NCI-H1417 (cell line): ENCODE results near the gene NECTIN2.
"Not testable (repeated sequence)": the region's sequence is repeated elsewhere in the genome, so short reads cannot be mapped to it uniquely, and the experiment has no call there.

ENCODE experiments used
- DNase-seq, 3 experiments: peaks; one replicate each; lab custom pipeline; 2025; lab: John Stamatoyannopoulos, UW

Gene NECTIN2

DNA sequence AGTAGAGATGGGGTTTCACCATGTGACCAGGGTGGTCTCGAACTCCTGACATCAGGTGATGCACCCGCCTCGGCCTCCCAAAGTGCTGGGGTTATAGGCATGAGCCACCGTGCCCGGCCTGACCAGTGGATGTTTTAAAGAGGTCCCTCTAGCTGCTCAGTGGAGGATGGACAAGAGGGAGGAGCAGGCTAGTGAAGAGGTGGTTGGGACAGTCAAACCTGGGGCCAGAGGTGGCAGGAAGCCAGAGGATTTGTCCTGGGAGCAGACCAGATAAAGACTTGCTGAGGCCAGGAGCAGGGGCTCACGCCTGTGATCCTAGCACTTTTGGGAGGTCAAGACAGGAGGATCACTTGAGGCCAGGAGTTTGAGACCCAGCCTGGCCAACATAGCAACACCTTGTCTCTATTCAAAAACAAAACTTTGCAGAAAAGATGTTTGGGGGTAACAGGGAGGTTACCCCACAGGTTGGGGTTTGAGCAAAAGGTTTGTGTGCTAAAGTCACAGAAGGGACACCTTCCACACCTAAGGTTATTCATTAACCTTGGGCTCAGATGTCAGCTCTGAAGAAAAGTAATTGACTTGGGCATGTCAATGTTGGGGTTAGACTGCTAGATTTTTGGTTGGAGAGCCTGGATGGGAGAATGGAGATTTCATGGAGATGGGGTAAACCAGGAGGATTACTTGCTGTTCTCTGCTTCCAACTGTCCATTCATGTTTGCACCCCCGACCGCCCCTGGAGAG is 28.2 kb upstream of the NECTIN2 start:
- DNase-seq, result no peak

DNA sequence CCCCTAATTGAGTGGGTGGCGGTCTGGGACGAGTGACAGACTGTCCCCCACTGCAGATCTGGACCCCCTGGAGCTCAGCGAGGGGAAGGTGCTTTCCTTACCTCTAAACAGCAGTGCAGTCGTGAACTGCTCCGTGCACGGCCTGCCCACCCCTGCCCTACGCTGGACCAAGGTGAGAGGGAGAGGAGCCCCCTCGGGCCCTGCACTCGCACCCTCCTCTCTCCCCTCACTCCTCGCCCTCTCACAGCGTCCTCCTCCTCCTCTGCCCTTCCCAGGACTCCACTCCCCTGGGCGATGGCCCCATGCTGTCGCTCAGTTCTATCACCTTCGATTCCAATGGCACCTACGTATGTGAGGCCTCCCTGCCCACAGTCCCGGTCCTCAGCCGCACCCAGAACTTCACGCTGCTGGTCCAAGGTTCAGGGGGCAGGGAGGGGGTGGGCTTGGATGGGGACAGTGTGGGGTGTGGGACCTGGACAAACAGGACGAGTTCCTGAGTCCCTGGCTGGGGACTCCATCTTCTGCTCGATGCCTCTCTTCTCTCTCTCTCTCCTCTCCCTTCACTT is 27.5 kb upstream of the NECTIN2 start:
- DNase-seq, result no peak

DNA sequence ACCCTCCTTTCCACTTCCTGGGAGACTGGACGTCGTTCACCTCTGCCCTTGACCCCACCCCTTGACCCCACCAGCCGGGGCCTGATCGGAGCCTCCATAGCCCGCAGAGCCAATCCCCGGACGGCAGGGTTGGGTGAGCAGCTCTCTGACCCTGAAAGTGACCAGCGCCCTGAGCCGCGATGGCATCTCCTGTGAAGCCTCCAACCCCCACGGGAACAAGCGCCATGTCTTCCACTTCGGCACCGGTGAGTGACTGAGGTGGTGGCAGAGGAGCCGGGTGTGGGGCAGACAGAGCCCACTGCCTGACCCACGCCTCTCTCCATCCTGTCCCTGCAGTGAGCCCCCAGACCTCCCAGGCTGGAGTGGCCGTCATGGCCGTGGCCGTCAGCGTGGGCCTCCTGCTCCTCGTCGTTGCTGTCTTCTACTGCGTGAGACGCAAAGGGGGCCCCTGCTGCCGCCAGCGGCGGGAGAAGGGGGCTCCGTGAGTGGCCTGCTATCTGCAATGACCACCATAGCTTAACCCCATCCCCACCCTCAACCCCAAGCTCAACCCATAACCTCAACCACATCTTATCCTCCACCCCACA is 26.8 kb upstream of the NECTIN2 start:
- DNase-seq, result no peak

DNA sequence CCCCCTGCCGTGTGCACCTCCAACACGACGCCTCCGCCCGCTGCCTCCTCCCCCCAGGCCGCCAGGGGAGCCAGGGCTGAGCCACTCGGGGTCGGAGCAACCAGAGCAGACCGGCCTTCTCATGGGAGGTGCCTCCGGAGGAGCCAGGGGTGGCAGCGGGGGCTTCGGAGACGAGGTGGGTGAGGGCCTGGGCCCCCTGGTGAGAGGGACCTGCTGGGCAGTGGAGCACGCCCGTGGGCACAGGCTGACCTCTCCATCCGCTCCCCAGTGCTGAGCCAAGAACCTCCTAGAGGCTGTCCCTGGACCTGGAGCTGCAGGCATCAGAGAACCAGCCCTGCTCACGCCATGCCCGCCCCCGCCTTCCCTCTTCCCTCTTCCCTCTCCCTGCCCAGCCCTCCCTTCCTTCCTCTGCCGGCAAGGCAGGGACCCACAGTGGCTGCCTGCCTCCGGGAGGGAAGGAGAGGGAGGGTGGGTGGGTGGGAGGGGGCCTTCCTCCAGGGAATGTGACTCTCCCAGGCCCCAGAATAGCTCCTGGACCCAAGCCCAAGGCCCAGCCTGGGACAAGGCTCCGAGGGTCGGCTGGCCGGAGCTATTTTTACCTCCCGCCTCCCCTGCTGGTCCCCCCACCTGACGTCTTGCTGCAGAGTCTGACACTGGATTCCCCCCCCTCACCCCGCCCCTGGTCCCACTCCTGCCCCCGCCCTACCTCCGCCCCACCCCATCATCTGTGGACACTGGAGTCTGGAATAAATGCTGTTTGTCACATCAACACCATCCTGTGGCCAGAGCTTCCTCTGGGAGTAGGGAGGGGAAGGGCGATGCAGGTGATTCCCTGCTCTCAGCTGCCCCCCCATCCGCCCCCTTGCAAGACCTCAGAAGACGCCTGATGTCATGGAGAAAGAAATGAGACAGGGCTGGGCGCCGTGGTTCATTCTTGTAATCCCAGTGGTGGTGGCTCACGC is 25.2 kb upstream of the NECTIN2 start:
- no peak for DNase-seq

DNA sequence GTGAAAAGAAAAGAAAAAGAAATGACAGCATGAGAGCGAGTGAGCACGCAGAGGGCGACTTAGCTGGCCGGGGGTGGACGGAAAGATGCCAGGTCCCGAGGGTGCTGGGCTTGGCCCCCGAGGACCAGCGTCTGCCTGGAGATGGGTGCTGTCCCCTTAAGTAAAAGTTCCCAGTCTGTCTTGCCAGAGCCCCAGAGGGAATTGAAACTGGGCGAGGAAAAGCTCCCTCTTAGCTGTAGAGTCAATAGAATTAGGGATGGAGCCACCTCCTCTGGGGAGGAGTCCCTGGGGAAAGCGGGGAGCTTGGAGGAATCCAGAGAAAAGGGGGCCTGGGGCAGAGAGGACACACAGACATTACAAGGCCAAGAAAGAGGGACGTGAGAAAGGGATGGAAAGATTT is 23.9 kb upstream of the NECTIN2 start:
- no peak for DNase-seq

DNA sequence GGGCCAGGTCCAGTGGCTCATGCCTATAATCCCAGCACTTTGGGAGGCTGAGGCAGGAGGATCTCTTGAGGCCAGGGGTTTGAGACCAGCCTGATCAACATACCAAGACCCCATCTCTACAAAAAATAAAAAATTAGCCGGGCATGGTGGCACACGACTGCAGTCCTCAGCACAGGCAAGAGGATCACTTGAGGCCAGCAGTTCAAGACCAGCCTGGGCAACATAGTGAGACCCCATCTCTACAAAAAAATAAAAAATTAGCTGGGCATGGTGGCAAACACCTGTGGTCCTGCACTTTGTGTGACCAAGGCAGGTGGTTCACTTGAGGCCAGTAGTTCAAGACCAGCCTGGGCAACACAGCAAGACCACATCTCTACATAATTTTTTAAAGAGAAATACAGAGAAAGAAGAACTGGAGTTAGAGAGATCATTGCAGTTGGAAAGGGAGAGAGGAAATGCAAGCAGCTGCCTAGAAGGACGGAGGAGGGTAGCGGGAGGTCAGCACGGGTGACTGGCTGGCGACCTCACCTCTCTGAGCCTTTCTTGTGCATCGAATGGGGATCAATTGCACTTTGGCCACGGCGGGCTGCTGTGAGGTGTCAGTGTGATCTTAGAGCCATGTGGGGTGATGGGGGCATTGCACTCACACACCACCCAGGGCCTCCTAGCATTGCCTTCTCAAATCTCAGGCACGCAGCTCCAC is 23.3 kb upstream of the NECTIN2 start:
- DNase-seq, result peak in 1 of 3 experiments; percentile 27

DNA sequence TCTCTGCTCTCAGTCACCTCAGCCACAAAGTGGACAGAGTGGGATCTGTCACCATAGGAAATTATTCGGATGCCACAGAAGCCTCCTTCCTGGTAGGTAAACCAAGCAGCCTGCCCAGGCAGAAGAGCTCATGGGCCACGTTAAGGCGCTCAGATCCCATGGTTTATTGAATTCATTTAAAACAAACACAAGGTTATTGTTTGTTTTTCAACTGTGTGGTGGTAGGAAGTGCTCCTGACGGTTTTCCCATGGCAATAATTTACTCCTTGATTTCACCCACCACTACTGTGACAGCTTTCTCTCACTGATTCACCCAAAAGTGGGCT is 22.8 kb upstream of the NECTIN2 start:
- DNase-seq, result peak in 1 of 3 experiments; percentile 27

DNA sequence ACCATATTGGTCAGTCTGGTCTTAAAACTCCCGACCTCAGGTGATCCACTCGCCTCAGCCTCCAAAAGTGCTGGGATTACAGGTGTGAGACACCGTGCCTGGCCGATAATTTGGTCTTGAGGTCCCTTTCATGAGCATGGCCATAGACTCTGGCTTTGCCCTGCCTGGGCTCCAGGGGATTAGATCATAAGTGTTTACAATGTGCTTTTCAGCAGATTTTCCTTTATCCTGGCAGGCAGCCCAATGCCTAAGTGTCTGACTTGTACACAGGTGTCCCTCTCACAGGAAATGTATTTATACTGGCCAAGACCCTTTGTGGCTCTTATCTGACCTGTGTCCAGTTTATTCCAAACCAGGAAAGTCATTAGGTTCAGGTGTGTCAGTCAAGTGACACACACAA is 21.3 kb upstream of the NECTIN2 start:
- DNase-seq, result peak in 2 of 3 experiments; percentile 25 to 76

DNA sequence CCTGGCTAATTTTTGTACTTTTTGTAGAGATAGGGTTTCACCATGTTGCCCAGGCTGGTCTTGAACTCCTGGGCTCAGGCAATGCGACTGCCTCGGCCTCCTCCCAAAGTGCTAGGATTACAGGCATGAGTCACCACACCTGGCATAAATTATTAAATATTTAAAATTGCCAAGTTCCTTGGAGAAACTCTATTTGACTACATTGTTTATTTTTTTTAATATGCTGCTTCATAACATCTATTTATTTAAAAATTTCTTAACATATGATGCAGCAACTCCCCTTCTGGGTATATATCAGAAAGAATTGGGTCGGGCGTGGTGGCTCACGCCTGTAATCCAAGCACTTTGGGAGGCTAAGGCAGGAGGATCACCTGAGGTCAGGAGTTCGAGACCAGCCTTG is 13.2 kb upstream of the NECTIN2 start:
- not testable (repeated sequence) for DNase-seq

DNA sequence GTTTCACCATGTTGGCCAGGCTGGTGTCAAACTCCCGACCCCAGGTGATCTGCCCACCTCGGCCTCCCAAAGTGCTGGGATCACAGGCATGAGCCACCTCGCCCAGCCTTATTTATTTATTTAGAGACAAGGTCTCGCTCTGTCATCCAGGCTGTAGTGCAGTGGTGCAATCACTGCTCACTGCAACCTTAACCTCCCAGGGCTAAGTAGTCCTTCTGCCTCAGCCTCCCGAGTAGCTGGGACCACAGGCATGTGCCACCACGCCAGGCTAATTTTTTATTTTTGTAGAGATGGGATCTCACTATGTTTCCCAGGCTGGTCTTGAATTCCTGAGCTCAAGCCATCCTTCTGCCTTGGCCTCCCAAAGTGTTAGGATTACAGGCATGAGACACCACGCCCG is 11.7 kb upstream of the NECTIN2 start:
- DNase-seq, result not testable (repeated sequence)

DNA sequence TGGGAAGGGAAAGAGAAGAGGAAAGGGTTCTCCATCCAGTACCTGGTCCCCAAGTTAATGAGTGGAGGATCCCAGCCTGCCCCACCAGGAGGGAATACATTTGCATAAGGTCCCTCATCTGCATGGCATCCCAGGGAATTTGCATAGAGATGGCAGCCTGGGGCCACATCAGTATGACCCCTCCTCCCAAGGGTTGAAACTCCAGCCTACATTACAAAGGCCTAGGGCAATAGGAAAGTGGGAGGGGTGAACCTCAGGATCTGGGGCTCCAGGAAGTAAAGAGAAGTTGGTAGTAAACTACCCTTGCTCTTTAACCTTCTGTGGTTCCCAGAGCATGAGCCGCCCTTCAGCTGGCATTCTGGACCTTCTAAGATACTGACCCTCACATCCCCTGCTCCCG is 6.8 kb upstream of the NECTIN2 start:
- no peak for DNase-seq

DNA sequence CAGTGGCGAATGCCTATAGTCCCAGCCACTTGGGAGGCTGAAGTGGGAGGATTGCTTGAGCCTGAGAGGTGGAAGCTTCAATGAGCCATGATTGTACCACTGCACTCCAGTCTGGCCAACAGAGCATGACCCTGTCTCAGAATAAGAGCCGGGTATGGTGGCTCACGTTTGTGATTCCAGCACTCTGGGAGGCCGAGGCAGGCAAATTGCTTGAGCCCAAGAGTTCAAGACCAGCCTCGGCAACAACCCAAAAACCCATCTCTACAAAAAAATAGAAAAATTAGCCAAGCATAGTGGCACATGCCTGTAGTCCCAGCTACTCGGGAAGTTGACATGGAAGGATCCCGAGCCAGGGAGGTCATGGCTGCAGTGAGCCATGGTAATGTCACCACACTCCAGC is 5.3 kb upstream of the NECTIN2 start:
- DNase-seq, result no peak

DNA sequence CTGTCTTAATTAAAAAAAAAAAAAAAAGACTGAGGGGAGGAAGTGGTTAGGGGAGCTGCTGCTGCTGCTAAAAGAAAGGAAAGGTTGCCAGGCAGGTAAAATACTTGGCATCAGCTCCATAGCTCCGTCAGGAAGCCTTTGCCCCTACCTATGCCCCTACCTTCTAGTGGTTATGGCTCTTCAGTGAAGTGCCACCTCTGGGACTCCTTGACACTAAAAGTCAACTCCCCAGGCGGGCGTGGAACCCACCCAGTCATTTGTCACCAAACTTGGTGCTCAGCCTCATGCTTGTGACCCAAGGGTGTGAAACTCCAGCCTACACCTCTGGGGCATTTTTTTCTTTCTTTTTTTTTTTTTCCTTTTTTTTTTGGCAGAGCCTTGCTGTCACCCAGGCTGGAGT is 4.9 kb upstream of the NECTIN2 start:
- DNase-seq, result no peak

DNA sequence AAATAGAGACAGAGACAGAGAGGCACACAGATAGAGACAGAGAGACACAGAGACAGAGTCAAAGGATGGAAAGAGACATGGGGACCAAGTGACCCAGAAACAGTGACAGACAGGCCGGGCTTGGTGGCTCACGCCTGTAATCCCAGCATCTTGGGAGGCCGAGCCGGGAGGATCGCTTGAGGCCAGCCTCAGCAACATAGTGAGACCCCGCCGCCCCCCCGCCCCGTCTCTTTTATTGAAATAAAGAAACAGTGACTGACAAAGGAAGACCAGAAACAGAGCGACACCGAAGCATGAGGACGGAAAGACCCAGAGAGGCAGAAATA is 848 bp upstream of the NECTIN2 start:
- DNase-seq, result no peak

DNA sequence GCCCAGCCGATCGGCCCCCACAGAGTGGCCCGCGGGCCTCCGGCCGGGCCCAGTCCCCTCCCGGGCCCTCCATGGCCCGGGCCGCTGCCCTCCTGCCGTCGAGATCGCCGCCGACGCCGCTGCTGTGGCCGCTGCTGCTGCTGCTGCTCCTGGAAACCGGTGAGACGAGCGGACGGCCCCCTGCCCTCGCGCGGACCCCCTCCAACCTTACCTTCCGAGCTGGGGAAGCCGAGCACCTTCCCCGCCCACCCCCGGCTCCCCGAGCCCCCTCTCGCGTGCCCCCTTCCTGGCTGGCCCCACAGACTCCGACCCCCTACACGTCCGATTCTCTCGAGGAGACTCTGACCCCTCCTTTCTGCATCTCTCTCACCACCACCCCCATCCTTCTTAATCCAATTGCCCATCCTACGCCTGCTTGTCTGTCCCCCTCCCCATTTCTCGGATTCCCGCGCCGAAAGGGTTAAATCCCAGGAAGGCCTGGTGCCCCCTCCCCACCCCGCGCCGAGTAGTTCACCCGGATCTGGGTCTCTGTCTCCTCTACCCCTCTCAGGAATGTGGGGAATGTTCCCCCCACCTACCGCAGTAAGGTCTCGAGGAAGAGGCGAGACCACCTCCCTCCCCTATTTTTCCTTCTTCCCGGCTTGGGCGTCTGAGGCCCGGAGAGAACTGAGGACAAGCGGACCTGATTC is 502 bp downstream of the NECTIN2 start:
- DNase-seq, result peak in 2 of 3 experiments; percentile 13 to 49

DNA sequence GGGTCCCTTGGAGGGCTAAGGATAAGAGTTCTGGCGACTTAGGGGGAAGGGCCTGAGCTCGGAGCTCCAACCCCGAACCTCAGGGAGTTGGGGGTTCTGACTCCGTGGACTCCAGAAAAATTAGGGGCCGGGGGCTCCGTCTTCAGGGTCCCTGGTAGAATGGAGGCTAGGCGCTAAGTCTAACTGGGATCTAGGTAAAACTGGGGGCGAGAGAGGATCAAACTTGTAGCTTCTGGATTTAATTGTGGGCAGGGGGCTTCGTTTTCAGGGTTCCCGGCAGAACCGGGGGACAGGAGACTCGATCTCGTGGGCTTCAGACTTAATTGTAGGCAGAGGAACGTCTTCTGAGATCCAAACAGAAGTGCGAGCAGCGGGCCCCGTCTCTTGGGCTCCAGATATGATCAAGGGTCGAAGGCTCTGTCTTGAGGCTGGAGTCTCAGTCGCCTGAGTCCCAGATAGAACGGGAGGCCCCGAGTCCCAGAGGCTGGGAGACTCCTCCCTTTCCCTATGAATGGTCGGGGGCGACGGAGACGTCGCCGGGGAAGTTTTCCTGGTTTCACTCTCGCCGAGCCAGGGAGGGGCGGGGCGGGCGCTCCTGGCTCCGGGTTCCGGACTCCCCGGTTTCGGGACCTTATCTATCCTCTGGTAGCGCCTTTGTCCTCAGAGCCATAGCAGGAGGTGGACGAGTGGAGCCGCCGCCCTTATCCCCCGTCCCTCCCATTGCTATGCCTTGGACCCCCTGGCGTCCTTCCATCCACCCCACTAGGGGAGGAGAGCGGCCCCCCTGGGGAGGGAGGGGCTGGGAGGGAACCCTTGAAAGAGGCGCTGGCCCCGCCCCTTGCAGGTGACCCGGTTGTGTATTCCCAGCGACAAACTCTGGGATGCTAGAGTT is 1.3 kb downstream of the NECTIN2 start:
- DNase-seq, result peak in 2 of 3 experiments; percentile 66 to 71

DNA sequence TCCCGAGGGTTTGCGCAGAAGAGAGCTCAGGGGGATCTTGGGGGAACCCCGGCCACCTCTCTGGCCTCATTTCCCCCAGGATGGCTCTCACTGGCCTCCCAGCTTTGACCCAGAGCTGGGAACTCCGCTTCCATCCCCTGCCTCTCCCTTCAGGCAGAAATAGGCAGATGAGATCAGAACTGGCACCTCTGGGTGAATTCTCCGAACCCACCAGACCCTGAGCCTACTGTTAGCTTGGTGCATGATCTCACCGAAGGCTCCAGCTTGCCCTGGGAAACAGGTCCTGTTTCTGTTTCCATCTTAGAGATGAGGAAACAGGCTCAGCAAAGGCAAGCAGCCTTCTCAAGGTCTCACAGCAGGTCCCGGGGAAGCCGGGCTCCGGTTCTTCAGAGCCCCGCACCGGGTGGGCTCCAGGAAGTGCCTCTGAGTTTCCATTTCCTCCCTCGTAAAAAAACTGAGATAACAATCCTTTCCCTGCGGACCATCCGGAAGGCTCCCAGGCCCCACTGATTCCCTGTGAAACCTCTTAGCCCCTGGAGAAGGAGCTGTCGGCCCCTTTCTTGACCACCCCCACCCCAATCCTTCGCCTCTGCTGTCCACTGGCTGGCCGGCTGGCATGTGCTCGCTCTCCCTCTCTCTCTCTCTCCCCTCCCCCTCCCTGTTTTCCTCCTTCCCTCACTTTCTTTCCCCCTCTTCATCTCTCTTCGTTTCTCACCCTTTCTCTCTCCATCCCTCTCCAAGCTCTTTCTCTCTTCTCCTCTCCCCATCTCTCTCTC is 2.1 kb downstream of the NECTIN2 start:
- peak in 2 of 3 experiments; percentile 47 to 65 for DNase-seq

DNA sequence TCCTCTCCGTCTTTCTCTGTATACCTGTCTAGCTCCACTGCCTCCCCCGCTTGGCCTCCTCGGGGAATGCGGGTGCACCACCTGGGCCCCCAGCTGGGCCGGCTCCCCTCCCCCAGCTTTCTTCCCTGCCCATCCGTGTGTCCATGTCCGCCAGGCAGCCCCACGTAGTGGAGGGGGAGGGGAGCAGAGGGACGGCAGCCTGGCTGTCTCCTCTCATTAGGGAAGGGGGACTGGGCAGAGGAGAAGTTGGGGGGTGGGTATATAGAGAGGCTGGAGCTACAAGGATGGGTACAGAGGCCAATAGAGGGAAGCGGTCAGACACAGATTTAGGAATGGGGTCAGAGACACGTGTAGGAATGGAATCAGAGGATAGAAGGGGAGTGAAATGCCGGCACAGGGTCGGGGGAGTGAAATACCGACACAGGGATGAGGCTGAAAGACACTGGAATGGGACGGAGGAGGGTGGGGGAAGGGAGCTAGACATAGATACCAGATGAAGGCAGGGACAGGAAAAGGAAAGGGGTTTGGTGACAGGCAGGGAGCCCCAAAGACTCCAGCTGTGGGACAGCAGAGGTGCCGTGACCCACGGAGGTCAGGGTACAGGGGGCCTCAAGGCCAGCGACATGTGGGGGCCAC is 2.8 kb downstream of the NECTIN2 start:
- peak in 2 of 3 experiments; percentile 20 to 31 for DNase-seq

DNA sequence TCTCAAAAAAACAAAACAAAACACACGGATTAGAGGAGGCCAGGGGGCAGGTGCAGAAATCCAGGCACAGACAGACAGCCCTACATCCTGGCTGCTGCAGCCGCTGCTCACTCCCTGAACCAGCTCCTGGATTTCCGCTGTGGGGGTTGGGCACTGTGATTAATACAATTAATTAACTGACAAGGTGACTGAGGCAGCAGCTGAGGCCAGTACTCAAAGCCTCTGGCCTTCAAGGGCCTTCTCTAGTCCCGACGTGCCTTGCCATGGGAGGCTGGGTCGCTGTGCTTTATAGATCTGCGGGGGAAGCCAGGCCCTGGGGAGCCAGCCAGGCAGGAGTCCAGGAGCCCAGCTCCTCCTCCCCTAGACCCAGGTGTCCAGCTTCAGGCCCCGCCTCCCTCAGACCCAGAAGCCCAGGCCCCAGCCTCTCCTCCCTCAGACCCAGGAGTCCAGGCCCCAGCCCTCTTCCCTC is 4.6 kb downstream of the NECTIN2 start:
- DNase-seq, result peak in 2 of 3 experiments; percentile 62 to 83
